Measurements from ENCODE around the gene TEX26.
"Not testable (repeated sequence)": the region's sequence is repeated elsewhere in the genome, so short reads cannot be mapped to it uniquely, and the experiment has no call there.

TEX26 gene

GRCh38 chr13:30925429-30925828 is 7.0 kb upstream of the TEX26 start:
- no peaks in the 10 kb centered on the region for H3K27me3 ChIP-seq (replicated peaks; ENCODE audit: insufficient read depth, low read length)
- no peaks in the 10 kb centered on the region for H3F3A ChIP-seq (ENCODE audit: insufficient read depth, low read length)
- H3K36me3 ChIP-seq (replicated peaks; ENCODE audit: insufficient read depth, low read length) = no peaks in the 10 kb centered on the region
- DNase-seq = no peak
- no peak overlapping the region for H3K27ac ChIP-seq (ENCODE audit: low read length)
- H4K20me1 ChIP-seq (ENCODE audit: insufficient read depth, low read length) = no peaks in the 10 kb centered on the region
- H3K4me3 ChIP-seq (ENCODE audit: low read length) = no peak overlapping the region
- H2AFZ ChIP-seq (ENCODE audit: low read length) = no peak overlapping the region
- no peaks in the 10 kb centered on the region for H3K9me3 ChIP-seq (replicated peaks; ENCODE audit: insufficient read depth, low read length)
- H3K4me2 ChIP-seq (ENCODE audit: low read depth, low read length) = no peak overlapping the region
- H3K9ac ChIP-seq (ENCODE audit: low read length) = no peak overlapping the region
- TF ChIP-seq EZH2 (optimal IDR thresholded peaks at IDR 0.05; ENCODE audit: low read depth, low read length) = no peak
- no peak for TF ChIP-seq EZH2phosphoT487 (IDR thresholded peaks at IDR 0.05; ENCODE audit: low read length)
- no peak for TF ChIP-seq CTCF (IDR thresholded peaks at IDR 0.05; ENCODE audit: low read length)
- no peaks in the 10 kb centered on the region for H3K4me1 ChIP-seq (ENCODE audit: low read length)
- no peaks in the 10 kb centered on the region for H3K79me2 ChIP-seq (ENCODE audit: low read length)
- no peaks in the 10 kb centered on the region for H3K9me2 ChIP-seq (replicated peaks; ENCODE audit: insufficient read depth, low read length)

- Histone ChIP-seq H3K4me1 (ENCODE audit: low read length) (no peaks in the 10 kb centered on the region), H3F3A (ENCODE audit: insufficient read depth, low read length) (no peaks in the 10 kb centered on the region), H3K9ac (ENCODE audit: low read length) (no peak overlapping the region), H3K9me2 (replicated peaks; ENCODE audit: insufficient read depth, low read length) (no peaks in the 10 kb centered on the region), H4K20me1 (ENCODE audit: insufficient read depth, low read length) (no peaks in the 10 kb centered on the region), H3K4me3 (ENCODE audit: low read length) (no peak overlapping the region), H3K79me2 (ENCODE audit: low read length) (no peaks in the 10 kb centered on the region), H3K27me3 (replicated peaks; ENCODE audit: insufficient read depth, low read length) (no peaks in the 10 kb centered on the region), H2AFZ (ENCODE audit: low read length) (no peak overlapping the region), H3K27ac (ENCODE audit: low read length) (no peak overlapping the region), H3K36me3 (replicated peaks; ENCODE audit: insufficient read depth, low read length) (no peaks in the 10 kb centered on the region), H3K9me3 (replicated peaks; ENCODE audit: insufficient read depth, low read length) (no peaks in the 10 kb centered on the region), H3K4me2 (ENCODE audit: low read depth, low read length) (no peak overlapping the region)
- no peak for TF ChIP-seq CTCF (IDR thresholded peaks at IDR 0.05; ENCODE audit: low read length)
- TF ChIP-seq EZH2 (optimal IDR thresholded peaks at IDR 0.05; ENCODE audit: low read depth, low read length) = no peak
- no peak for TF ChIP-seq EZH2phosphoT487 (IDR thresholded peaks at IDR 0.05; ENCODE audit: low read length)
- no peak for DNase-seq
Observed at GRCh38 chr13:30926781-30927180, 5.7 kb upstream of the TEX26 start.

GRCh38 chr13:30927188-30927587 is 5.3 kb upstream of the TEX26 start:
- DNase-seq; H3K4me3 ChIP-seq (ENCODE audit: low read length); H3K4me1 ChIP-seq (ENCODE audit: low read length); H2AFZ ChIP-seq (ENCODE audit: low read length); H4K20me1 ChIP-seq (ENCODE audit: insufficient read depth, low read length); H3K9ac ChIP-seq (ENCODE audit: low read length); H3K27me3 ChIP-seq (replicated peaks; ENCODE audit: insufficient read depth, low read length); H3K36me3 ChIP-seq (replicated peaks; ENCODE audit: insufficient read depth, low read length); H3K27ac ChIP-seq (ENCODE audit: low read length); H3K9me3 ChIP-seq (replicated peaks; ENCODE audit: insufficient read depth, low read length); H3K79me2 ChIP-seq (ENCODE audit: low read length); H3K9me2 ChIP-seq (replicated peaks; ENCODE audit: insufficient read depth, low read length); H3K4me2 ChIP-seq (ENCODE audit: low read depth, low read length); H3F3A ChIP-seq (ENCODE audit: insufficient read depth, low read length): not testable (repeated sequence)

DNA sequence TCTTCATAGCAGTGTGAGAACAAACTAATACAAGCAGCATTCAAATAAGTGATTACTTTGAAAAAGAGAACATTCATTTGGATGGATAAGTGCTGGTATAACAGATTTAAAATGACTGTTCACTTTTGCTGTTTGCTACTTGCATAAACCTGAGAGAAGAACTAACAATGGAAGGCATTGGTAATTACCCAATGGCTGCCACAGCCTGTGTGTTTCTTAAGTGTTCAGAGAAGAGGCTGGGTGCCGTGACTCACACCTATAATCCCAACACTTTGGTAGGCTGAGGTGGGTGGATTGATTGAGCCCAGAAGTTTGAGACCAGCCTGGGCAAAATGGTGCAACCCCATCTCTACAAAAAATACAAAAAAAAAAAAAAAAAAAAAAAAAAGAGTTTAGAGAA is 4.9 kb upstream of the TEX26 start:
- Histone ChIP-seq H3F3A (ENCODE audit: insufficient read depth, low read length) (no peaks in the 10 kb centered on the region), H3K36me3 (replicated peaks; ENCODE audit: insufficient read depth, low read length) (no peaks in the 10 kb centered on the region), H3K79me2 (ENCODE audit: low read length) (no peaks in the 10 kb centered on the region), H3K9me2 (replicated peaks; ENCODE audit: insufficient read depth, low read length) (no peaks in the 10 kb centered on the region), H3K9me3 (replicated peaks; ENCODE audit: insufficient read depth, low read length) (no peaks in the 10 kb centered on the region), H4K20me1 (ENCODE audit: insufficient read depth, low read length) (no peaks in the 10 kb centered on the region), H2AFZ (ENCODE audit: low read length) (no peak overlapping the region), H3K27me3 (replicated peaks; ENCODE audit: insufficient read depth, low read length) (no peaks in the 10 kb centered on the region), H3K4me3 (ENCODE audit: low read length) (no peak overlapping the region), H3K4me1 (ENCODE audit: low read length) (no peaks in the 10 kb centered on the region), H3K9ac (ENCODE audit: low read length) (no peak overlapping the region), H3K4me2 (ENCODE audit: low read depth, low read length) (no peak overlapping the region), H3K27ac (ENCODE audit: low read length) (no peak overlapping the region)
- DNase-seq = no peak
- TF ChIP-seq CTCF (IDR thresholded peaks at IDR 0.05; ENCODE audit: low read length) (no peak), EZH2 (optimal IDR thresholded peaks at IDR 0.05; ENCODE audit: low read depth, low read length) (no peak), EZH2phosphoT487 (IDR thresholded peaks at IDR 0.05; ENCODE audit: low read length) (no peak)

All from MM.1S (cell line).